ENCODE results near the gene CTU2.
"Not testable (repeated sequence)": the region's sequence is repeated elsewhere in the genome, so short reads cannot be mapped to it uniquely, and the experiment has no call there.

The CTU2 gene
- 1.0 to 9.8 (median 4.5) reads per million in 18 experiments for total RNA-seq

- peak; percentile 89 to 95 for DNase-seq
Measured at GRCh38 chr16:88706229-88706964, at the start of gene CTU2, which contains the start of gene RNF166. CTU2 (plus strand) TSS chr16:88706503; CDS start chr16:88706531, 28 bp downstream. RNF166 (minus strand) TSS chr16:88706408; CDS start chr16:88706325, 83 bp downstream.

- DNase-seq: no peak
Measured at GRCh38 chr16:88657371-88657770, 48.9 kb upstream of the CTU2 start.

- DNase-seq: no peak
Measured at GRCh38 chr16:88658714-88659113, 47.6 kb upstream of the CTU2 start.

GRCh38 chr16:88659160-88659559 is 47.1 kb upstream of the CTU2 start:
- no peak for DNase-seq

GRCh38 chr16:88661468-88661867 is 44.8 kb upstream of the CTU2 start:
- DNase-seq: no peak

GRCh38 chr16:88662222-88662842 is 44.0 kb upstream of the CTU2 start:
- DNase-seq: no peak

- peak; percentile 98 to 99 for DNase-seq
Measured at GRCh38 chr16:88662843-88663606, 43.3 kb upstream of the CTU2 start, which contains the start of gene MVD. MVD (minus strand) TSS chr16:88663091; CDS start chr16:88663080, 11 bp downstream.

GRCh38 chr16:88665148-88665547 is 41.2 kb upstream of the CTU2 start:
- no peak for DNase-seq

GRCh38 chr16:88665570-88665969 is 40.7 kb upstream of the CTU2 start:
- no peak for DNase-seq

- no peak for DNase-seq
Measured at GRCh38 chr16:88667461-88667860, 38.8 kb upstream of the CTU2 start.

GRCh38 chr16:88669493-88669892 is 36.8 kb upstream of the CTU2 start:
- not testable (repeated sequence) for DNase-seq

- DNase-seq: no peak
Measured at GRCh38 chr16:88669980-88670379, 36.3 kb upstream of the CTU2 start.

- DNase-seq: no peak
Measured at GRCh38 chr16:88671806-88672205, 34.5 kb upstream of the CTU2 start.

GRCh38 chr16:88672776-88673175 is 33.5 kb upstream of the CTU2 start:
- no peak for DNase-seq

GRCh38 chr16:88673716-88674379 is 32.5 kb upstream of the CTU2 start:
- DNase-seq: no peak

- no peak for DNase-seq
Measured at GRCh38 chr16:88676502-88677242, 29.6 kb upstream of the CTU2 start.

GRCh38 chr16:88677721-88678120 is 28.6 kb upstream of the CTU2 start:
- DNase-seq: no peak

- DNase-seq: no peak
Measured at GRCh38 chr16:88678224-88678979, 27.9 kb upstream of the CTU2 start.

GRCh38 chr16:88680554-88681083 is 25.7 kb upstream of the CTU2 start:
- no peak for DNase-seq

GRCh38 chr16:88681084-88681680 is 25.1 kb upstream of the CTU2 start:
- DNase-seq: no peak
